ENCODE results near the gene LELP1.
A peak's percentile ranks its signal among the peaks of the same experiment; 100 is the strongest.
"Not testable (repeated sequence)": the region's sequence is repeated elsewhere in the genome, so short reads cannot be mapped to it uniquely, and the experiment has no call there.

Gene LELP1

DNA sequence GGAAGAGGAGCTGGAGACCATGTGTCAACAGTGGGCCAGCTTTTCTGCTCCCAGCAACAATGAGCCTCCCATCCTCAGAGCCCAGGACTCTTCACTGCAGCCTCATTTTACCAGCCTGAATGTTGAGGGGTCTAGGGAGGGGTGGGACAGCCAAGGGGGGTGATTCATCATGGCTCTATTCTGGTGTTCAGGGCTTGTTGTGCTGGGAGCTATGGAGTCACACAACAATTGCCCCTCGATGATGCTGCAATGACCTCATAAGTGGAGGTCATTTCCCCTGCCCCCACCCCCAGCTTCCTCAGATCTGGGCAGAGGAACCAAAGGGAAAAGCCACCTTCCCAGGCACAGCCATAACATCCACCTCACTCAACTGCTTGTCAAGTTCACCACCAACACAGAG, at the start of gene LELP1:
Gene LELP1, plus strand, starts transcription at position 301 of the 400 bp plus-strand sequence. CDS start 1,278 bp downstream, outside the sequence.
- no peak for DNase-seq

DNA sequence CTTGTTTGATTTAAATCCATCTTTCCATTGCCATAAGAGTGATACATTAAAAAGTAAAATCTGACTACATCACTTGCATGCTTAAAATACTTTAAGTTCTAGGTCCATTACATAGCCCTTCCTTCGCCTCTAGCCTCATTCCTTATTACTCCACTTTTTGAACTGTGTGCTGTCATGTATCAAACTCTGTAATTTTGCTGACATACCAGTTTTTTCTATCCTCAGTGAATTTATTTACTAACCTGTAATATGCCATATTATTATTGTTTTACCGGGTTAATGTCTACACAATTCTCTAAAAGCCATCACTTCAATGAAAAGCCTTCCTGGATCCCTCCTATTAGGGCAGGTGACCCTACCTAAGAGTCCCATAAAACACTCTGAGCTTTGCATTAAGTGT, 47.7 kb upstream of the LELP1 start:
- no peak for DNase-seq

GRCh38 chr1:153168686-153169085, 34.5 kb upstream of the LELP1 start:
- no peak for DNase-seq

- no peak for DNase-seq
These were observed 28.6 kb upstream of the LELP1 start for GRCh38 chr1:153174624-153175023.

- DNase-seq = no peak
These were observed 24.3 kb upstream of the LELP1 start for GRCh38 chr1:153178922-153179321.

DNA sequence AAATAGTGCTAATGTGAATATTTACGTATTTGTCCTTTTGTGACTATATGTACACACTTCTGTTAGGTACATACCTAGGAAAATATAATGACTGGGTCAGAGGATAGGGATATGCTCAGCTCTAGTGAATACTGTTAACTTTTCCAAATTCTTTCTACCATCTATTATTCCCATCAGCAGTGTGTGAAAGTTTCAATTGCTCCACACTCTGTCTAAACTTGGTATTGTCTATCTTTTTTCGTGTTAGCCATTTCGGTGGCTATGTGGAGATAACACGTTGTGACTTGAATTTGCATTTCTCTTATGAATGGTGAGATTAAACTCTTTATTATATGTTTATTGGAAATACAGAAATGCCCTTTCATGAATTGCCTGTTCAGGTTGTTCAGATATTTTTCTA, 22.7 kb upstream of the LELP1 start:
- no peak for DNase-seq

DNA sequence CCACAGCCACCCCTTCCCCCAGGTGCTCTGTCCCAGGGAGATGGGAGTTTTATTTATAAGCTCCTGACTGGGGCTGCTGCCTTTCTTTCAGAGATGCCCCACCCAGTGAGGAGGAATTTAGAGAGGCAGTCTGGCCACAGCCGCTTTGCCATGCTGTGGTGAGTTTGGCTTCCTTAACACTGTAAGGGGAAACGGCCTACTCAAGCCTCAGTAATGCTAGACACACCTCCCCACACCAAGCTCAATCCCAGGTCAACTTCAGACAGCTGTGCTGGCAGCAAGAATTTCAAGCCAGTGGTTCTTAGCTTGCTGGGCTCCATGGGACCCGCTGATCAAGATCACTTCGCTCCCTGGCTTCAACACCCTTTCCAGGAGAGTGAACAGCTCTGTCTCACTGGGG, 14.9 kb upstream of the LELP1 start:
- not testable (repeated sequence) for DNase-seq

DNA sequence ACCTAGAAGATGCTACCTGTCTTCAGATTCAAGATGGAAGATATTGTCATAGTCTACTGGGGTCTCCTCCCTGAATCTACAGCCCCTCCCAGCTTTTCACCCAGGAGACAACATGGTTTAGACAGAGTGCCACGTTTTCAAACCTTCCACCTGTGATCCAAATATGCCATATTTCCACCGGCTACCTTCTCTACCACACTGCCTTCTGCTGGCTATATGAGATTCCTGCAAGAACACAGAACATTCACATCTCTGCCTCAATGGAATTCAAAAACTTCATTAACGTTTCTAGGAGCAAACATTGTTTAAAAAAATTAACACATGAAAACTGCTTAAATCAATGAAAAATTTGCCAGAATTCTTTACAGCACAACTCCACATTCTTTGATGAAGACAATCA, 12.9 kb upstream of the LELP1 start:
- no peak for DNase-seq

- no peak for DNase-seq
These were observed 10.5 kb upstream of the LELP1 start for GRCh38 chr1:153192697-153193096.

DNA sequence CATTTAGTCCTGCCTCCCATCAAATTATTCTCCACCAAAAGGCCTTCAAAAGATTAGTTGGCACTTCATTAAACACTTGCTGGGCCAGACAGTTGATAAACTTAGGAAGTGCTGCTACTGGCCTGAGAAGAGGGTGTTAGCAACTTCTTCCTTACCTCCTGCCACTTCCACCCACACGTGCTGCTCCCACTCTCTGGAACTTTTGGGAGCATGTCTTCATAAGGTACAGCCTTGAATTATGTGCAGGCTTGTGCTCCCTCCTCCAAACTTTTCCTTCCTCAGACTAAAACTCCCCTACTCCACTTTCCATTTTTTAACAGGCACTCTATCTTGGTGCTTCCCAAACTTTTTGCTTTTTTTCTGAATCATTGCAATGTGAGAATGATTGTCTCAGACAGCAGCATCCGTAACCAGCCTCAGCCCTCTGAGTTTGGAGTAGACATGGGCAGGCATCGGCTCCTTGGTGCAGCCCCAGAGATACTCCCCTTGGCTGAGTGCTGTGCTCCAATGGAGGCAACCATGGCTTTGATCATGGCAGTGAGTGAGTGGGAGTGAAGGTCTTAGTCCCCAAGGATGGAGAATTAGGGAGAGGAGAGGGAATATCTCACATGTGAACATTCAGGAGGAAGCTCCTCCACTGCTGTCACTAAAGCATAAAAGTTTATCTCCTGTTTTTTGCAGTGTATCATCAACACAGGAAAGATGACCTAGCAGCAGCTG, 8.7 kb upstream of the LELP1 start:
- DNase-seq = no peak

GRCh38 chr1:153195216-153195615, 8.0 kb upstream of the LELP1 start:
- no peak for DNase-seq

- DNase-seq = no peak
These were observed 1.2 kb upstream of the LELP1 start for GRCh38 chr1:153202006-153202405.

- no peak for DNase-seq
These were observed 3.4 kb downstream of the LELP1 start for GRCh38 chr1:153206631-153207030.

- no peak for DNase-seq
These were observed 7.0 kb downstream of the LELP1 start for GRCh38 chr1:153210206-153210605.

DNA sequence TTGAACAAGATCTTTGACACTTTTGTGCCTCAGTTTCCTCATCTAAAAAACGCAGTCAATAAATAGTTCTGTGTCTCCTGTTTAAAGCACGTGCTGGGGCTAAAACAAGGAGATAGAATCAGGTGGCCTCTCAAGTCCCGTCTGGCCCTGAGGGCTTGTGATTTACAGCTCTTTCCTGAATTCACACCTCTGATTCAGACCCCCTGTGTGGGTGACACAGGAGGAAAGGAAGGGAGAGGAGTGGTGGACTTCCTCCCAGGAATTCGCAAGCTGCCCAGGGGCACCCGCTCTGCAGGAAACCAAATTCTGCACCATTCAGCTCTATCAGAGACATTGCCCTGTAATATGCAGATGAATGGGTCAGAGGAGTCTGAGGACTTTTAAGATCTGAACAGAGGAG, 9.0 kb downstream of the LELP1 start:
- no peak for DNase-seq

- no peak for DNase-seq
These were observed 10.3 kb downstream of the LELP1 start for GRCh38 chr1:153213519-153213918.

- DNase-seq = no peak
These were observed 14.0 kb downstream of the LELP1 start, which contains the start of gene PRR9 for GRCh38 chr1:153217212-153217611. Gene PRR9, plus strand, starts transcription at chr1:153217584. Its CDS starts 561 bp downstream, at chr1:153218145.

DNA sequence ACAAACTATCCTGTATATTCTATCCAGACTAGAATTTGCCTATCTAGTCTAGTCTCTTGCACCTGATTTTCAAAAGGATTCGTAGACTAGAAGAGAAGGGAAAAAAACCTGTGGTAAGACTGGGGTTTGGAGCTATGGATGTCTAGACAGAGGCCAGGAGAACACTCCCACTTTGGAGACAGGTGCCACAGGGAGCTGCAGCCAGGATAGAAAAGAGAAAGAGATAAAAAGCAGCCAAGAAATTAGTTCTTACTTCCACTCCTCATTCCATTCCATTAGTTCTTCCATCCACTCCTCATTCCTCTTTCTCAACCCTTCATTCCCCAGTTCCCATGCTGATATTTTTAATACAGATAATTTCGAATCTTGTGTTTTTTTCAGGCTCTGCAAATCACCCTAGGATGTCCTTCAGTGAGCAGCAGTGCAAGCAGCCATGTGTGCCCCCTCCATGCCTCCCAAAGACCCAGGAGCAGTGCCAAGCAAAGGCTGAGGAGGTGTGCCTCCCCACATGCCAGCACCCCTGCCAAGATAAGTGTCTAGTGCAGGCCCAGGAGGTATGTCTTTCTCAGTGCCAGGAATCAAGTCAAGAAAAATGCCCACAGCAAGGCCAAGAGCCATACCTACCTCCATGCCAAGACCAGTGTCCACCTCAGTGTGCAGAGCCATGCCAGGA, 14.7 kb downstream of the LELP1 start:
- no peak for DNase-seq

GRCh38 chr1:153220606-153221303, 17.5 kb downstream of the LELP1 start:
- no peak for DNase-seq

GRCh38 chr1:153223040-153223891, 20.0 kb downstream of the LELP1 start:
- peak; percentile 65 to 72 for DNase-seq

- DNase-seq = no peak
These were observed 24.6 kb downstream of the LELP1 start for GRCh38 chr1:153227810-153228209.

DNA sequence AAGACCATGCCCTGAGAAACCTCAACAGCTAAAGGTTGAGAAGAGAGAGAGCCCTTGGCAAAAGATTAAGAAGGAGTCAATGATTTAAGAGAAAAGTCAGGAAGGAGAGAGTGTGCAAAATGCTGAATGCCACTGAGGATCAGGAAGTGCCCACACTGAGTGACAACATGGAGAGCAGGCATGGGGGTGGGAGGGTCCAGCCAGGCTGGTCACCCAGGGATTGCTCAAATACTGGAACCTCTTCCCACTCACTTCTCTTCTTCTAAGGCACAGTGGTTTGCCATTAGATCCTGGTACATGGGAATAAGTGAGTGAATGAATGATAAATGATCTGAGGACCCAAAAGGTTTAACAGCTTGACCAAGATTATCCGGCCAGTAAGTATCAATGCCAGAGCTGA, 25.3 kb downstream of the LELP1 start:
- DNase-seq = no peak

Measured in activated CD4-positive, alpha-beta T cell treated with anti-CD3 and anti-CD28 coated beads, Interleukin-2, amount 50 U/mL, for 48 hours (primary cell).